ENCODE results near the gene KRTAP5-3.
A peak's percentile ranks its signal among the peaks of the same experiment; 100 is the strongest.
"Not testable (repeated sequence)": the region's sequence is repeated elsewhere in the genome, so short reads cannot be mapped to it uniquely, and the experiment has no call there.

The KRTAP5-3 gene

DNA sequence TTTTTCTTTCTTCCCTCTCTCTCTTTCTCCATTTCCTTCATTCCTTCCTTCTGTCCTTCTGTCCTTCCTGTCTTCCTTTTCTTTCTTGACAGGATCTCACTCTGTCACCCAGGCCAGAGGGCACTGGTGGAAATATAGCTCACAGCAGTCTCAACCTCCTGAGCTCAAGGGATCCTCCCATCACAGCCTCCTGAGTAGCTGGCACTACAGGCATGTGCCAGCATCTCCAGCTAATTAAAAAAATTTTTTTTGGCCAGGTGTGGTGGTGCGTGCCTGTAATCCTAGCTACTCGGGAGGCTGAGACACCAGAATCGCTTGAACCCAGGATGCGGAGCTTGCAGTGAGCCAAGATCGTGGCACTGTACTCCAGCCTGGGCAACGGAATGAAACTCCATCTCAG, 31.4 kb downstream of the KRTAP5-3 start:
- no peak for DNase-seq

DNA sequence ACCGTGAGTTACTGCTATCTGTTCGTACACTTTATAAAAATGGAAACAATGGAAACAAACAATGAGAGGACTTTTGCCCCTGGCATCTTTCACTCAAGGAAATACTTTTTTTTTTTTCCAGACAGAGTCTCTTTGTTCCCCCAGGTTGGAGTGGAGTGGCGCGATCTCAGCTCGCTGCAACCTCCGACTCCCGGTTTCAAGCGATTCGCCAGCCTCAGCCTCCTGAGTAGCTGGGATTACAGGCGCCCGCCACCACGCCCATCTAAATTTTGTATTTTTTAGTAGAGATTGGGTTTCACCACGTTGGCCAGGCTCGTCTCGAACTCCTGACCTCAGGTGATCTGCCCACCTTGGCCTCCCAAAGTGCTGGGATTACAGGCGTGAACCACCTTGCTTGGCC, 32.5 kb downstream of the KRTAP5-3 start:
- not testable (repeated sequence) for DNase-seq

DNA sequence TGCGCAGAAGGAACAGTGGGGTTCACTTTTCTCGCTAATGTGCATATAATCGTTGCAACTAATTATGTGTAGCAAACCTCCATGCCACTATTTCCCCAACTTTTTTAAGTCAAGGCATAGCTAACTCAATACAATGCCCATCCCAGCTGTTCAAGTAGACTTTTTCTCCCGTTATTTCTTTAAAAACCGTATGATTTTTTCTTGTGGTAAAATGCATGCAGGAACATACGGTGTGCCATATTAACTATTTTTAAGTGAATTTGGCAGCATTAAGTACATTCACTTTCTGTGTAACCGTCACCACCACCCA, 33.4 kb downstream of the KRTAP5-3 start:
- no peak for DNase-seq

DNA sequence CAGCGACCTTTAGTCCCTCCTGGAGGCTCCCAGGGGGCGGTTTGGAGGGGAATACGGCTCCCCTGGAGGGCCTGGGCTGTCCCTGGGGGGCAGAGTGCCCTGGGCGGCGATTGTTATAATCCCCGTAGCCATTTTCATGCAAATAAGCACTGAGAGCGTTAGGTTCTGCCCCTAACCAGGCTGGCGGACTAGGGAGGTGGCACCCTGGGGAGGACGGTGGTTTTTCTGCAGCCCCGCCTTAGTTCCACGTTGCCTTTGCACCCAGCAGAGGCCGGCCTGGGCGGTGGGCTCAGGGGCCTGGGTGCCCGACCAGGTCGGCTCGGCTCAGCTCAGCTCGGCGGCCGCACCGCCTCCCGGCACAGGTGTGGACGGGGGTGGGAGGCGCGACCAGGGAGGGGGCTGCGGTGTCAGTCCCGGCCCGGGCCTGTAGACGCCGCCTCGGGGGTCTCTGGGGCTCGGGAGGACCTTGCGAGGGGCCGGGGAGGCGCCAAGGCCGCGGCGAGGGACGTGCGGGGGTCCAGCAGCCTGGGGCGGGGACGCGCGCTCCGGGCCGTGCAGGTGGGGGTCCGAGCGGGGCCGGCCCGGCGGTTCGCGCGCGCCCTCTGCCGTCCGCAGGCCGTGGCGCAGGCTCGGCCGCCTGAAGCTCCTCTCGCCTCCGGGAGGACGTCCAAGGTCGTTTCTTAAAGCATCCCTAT, 33.9 kb downstream of the KRTAP5-3 start:
- DNase-seq, result peak; percentile 31

DNA sequence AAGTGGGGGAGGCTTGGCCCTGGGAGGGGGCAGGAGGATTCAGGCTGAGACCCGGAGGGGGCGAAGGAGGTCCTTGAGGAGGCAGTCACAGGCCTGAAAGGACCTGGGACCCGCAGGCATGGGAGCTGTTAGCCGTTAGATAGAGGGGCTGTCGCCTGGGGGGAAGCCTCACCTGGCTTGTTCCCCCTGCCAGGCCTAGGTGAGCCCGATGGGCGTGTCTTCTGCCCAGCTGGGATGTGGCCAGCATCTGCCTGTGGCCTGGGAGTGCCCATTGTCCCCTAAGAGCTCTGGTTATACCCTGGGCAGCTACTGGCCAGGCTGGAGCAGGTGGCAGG, 34.4 kb downstream of the KRTAP5-3 start:
- DNase-seq, result no peak

DNA sequence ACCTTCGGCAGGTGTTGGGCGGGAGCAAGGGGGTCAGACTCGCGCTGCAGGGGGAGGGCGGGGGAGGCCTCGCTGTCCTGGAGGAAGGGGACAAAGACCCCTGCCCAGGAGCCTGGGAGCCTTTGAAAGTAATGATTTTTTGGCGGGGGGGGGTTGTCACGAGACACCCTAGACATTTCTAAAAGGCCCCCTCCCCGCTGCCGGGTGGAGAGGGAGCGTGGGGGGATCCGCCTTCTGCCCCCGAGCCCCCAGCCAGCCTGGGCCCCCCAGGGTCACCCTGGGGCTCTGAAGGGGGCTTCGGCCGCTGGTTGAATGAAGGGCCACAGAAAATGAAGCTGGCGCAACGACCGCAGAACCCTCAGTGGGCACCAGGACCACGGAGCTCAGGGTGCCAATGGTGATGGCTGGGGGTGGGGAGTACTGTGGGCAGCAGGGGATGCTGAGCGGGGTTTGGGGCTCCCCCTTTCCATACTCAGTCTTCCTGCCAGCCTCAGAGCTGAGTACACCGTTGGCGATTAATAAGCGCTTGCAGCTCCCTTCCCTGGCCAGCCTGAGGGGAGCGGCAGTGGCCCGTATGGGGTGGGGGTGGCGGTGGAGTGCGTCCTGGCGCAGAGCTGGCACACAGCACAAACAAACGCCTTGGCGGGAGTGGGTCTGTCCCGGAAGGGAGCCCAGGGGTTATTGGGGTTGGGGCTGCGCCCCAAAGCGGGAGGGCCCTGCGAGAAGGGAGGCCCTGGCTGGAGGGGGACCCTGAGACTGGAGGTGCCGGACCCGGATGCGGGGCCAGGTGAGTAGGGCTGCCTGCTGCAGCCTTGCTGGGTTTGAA, 35.0 kb downstream of the KRTAP5-3 start:
- no peak for DNase-seq

DNA sequence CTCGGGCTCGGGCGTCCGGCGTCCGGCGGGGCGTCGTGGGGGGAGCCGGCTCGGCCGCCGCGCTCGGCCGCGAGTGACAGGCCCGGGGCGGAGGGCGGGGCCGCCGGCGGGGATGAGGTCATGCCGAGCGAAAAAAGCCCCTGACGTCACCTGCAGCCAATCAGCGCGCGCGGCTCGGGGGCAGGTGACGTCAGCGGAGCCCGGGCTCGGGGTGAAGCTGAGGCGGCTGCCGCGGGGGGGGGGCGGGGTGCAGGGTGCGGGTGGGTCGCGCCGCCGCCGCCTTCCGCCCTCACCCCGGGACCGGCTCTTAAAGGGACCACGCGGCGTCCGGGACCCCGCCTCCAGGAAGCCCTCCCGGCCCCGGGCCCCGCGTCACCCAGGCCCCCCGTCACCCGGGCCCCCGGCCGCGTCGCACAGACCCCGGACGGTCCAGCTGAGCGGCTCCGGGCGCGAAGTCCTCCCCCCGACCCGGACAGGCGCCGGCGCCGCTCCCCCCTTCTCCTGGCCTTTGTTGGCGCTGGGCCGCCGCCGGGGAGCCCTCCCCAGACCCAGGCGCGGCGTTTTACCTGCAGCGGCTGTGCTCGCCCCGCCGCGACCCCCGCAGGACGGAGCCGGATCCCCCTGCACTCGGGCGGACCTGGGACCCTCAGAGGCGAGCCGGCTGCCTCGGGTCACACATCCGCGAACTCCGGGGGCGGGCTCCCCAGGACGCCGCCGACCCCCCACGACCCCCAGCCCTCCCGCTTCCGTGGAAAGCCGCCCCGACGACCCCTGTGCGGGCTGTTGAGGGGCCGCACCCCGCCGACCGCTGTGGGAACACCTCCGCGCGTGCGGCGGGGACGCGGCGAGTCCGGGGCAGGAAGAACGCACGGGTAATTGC, 35.8 kb downstream of the KRTAP5-3 start, which contains the start of gene DUSP8:
DUSP8 (minus strand) TSS at position 75 of the 880 bp plus-strand sequence. CDS start 6,445 bp downstream, outside the sequence.
- DNase-seq, result peak; percentile 78

DNA sequence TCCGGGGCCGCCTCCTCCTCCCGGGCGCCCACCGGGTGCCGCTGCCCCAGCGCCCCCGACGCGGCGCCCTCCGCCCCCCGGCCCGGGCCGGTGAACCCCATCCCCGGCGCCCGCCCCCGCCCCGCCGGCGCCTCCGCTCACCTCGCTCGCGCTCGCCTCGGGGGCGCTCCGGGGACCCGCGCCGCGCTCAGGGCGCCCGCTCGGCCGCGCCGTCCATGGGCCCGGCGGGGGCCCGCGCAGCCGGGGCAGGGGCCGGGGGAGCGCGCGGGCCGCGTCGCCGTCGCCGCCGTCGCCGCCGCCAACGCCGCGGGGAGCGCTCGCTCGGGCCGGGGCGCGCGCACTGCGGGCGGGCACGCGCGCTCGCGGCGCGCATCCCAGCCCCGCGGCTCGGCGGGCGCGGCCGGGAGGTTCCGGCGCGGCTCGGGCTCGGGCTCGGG, 36.5 kb downstream of the KRTAP5-3 start:
- no peak for DNase-seq

DNA sequence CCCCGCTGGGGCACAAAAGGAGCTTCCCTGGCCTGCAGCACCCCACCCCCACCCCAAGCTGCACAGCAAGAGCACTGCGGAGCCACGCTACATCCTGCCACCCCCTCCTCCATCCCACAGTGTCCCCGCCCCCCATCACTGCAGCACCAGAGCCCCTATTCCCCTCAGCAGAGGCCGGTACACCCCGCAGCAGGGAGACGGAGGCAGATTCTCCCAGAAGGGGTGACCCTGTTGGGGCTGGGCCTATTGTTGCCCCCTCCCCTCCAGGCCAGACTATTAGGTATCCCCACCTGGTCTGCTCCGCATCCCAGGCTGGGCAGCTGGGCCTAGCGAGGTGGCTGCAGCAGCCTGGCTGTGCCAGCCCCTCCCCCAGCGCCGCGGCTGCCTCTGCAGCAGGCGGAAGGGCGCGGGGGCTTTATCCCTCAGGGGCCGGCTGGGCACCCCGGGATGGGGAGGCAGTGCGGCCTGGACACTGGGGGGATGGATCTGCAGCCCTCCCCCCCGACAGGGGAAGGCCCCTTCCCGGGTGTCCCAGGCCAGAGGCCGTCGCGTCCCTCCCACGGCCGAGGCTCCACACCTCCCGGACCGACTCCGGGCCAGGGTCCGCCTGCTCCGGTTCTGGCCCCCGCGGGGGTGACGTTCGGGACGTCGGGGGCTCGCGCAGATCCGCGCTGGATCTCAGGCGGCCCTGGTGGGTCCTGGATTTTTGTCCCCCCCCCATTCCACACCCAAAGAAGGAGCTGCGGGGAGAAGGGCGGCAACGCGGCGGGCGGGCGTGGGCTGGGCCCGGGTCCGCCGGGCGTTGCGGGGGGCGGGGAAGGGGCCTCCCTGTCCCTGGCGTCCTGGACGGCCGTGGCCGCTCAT, 37.1 kb downstream of the KRTAP5-3 start:
- no peak for DNase-seq

DNA sequence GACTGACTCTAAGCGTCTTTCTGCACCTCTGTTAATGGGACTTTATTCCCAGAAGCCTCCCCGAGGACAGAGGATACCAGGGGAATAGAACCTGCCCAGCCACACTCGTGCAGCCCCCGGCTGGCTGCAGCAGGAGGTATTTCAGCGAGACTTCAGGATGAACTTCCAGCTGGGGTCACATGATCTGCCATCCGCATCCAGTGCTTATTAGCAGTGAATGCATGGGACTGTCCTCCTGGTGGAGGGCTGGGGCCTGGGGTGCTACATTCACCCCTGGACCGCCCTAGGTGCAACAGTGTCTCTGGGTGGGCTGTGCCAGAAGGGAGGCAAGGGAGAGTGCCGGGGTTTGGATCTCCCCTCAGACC, 37.8 kb downstream of the KRTAP5-3 start:
- no peak for DNase-seq

DNA sequence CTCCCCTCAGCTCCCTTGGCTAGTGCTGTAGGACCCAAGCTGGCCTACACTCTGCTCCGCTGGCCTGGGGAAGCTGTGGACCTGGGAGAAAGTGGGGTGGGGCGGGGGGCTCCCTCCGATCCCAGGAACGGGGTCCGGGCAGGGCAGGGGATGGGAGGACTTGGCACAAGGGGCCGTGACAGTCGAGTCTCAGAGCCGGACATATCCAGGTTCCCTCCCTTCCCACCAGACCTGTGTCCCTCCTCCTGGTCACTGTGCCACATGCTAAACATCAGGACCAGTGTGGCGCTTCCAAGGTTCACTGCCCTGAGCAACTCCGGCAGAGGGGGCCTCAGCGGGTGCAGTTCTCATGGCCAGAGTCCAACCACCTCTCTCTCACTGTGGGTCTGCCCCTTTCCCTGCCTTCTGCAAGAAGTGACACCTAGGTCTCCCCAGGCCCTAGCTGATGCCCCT, 38.2 kb downstream of the KRTAP5-3 start:
- no peak for DNase-seq

DNA sequence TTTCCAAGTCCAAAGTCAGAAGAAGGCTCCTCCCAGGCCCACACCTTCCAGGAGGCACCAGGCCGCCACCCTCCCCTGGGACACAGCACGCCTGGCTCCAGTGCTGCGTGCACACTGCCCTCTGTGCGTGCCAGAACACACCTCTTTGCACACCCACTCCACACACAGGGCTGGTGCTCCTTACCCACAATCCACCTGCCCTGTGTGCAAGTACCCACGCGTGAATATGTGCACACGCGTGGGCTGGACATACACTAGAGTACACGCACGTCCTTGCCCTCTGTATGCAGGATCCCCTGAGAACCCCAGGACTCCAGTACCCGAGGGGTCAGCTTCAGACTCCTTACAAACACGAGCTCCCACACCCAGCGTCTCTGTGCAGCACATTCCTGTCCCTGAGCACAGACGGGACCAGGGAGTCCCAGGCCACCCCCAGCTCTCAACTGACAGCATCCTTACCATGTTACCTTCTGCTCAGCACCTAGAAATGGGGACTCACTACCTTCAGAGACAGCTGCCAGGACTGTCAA, 38.9 kb downstream of the KRTAP5-3 start:
- DNase-seq, result no peak

DNA sequence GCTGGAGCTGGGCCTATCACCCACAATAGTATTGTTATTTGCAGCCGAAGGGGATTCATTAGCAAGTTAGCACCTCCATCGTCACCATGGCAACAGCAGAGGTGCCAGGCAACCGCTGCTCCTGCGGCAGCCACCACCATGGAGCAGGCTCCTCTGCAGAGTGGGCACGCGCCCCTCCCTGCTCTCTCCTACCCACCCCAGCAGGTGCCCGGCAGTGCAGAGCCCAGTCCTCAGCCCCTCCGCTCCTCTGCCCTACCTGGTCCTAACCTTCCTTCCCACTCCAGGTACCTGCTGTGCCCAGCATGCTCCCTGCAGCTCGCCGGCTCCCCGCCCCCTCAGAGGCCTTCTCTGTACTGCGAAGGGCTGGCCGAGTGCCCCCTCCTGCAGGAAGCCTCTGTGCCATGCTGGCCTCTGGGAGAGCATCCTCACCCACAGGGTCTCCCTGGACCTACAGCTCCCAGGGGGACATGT, 39.8 kb downstream of the KRTAP5-3 start:
- DNase-seq, result no peak

DNA sequence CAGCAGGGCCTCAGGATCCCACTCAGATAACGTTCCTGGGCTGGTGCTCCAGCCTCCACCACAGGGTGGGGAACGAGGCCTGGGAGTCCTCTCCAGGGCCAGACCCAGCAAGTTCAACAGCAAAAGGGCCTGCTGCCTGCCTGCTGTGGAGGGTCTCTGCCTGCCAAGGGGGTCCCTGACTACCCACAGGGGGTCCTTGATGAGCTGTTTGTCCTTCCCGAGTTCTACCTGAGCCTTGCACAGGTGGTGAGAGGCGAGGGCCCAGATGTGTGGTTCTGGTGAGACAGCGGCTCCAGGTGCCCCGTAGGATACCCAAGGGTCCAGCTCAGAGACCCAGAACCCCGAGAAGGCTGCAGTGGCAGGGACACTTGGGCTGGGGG, 40.6 kb downstream of the KRTAP5-3 start:
- DNase-seq, result no peak

DNA sequence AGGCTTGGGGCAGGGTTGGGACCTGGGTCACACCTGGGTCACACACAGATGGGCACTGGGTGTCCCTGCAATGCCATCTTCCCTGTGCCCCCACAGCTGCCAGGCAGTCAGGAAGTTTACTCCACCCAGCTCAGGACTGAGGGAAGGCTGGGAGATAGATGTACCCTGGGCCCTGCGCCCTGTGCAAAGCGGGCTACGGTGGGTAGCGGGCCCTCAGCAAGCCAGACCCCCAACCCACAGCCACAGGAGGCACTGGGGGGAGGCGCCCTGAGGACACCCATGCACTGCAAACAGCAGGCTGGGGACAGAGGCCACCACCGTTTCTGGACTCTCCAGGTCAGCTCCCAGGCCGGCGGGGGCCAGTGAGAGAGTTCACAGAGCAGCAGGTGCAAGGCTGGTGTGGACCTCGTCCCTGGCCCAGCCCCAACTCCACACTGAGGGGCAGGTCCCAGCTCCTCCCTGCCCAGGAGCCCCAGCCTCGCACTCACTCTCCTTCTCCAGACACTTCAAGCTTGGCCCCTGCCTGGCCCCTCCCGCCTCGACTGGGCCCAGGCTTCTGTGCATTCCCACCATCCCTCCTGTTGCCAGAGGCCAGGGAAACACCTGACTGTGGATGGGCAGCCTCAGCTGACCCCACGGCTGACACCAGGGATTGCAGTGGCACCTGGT, 41.1 kb downstream of the KRTAP5-3 start:
- no peak for DNase-seq

DNA sequence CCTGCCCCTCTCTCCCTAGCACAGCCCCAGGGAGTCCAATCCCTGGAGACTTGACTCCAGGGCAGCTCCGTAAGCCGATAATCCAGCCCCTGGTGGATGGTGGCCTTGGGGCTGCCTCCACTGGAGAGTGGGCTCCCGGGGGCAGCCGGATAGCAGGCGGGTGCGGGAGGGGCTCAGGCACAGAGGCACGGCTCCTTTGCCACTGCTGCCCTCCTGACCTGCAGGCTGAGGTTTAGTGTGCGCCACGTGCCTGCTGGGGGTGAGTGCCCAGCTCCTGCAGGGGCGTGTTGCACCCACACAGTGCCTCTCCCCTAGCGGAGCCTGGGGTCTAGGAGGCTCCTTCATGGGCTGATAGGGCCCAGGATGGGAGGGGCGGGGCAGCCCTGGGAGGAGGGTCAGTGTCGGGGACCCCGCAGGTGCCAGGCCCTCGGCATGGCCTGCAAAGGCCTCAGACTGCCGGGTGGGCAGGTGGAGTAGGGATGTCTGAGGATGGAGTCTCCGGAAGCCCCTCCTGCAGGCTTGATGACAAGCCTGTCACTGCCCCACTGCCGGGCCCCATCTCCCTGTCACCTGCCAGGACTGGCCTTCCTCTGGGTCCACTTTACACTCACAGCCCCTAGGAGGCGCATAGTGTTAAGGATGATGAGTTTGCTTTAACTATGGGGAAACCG, 41.7 kb downstream of the KRTAP5-3 start:
- DNase-seq, result no peak

DNA sequence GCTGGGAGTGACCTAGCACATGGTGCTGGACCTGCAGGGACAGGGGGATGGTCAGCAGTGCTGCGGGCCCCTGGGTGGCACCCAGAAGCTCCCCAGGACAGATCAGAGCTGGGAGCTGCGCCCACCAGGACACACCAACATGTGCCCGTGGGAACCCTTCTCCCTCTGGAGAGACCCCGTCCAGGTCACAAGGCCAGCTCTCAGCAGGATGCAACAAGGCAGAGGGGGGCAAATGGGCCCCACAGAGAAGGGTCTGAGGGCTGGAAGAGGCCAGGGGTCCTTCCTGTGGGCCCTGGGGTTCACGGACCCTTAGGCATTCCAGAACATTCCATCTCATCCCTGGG, 42.4 kb downstream of the KRTAP5-3 start:
- DNase-seq, result no peak

DNA sequence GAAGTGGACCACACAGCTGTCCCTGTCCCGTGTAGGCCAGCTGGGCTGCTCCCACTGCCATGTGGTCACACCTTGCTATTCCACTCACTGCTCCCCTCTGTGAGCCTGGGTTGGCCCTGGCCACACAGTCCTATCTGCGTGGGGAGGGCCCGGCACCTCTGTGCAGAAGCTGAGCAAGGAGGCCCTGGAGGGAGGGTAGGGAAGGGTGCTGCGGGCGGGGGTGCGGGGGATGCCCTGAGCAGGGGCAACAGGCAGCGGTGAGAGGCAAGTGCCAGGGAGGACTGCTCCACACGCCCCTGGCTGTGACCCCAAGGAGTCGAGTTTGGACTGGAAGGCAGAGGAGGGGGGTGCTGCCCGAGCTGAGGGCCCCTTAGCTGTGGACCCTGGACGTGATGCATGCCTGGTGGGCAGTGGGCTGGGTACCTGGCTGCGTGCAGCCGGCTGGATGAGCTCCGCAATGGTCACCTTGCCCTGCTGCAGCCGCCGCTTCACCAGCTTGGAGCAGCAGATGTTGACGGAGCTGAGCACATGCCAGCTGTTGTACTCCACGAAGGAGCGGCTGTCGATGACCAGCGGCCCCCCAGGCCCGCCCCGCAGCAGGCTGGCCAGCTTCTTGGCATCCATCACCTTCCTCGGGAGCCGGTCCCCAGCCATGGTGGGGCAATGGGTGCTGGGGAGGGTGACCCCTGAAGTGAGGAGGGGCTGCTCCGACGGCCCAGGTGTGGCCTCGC, 42.9 kb downstream of the KRTAP5-3 start:
- no peak for DNase-seq

DNA sequence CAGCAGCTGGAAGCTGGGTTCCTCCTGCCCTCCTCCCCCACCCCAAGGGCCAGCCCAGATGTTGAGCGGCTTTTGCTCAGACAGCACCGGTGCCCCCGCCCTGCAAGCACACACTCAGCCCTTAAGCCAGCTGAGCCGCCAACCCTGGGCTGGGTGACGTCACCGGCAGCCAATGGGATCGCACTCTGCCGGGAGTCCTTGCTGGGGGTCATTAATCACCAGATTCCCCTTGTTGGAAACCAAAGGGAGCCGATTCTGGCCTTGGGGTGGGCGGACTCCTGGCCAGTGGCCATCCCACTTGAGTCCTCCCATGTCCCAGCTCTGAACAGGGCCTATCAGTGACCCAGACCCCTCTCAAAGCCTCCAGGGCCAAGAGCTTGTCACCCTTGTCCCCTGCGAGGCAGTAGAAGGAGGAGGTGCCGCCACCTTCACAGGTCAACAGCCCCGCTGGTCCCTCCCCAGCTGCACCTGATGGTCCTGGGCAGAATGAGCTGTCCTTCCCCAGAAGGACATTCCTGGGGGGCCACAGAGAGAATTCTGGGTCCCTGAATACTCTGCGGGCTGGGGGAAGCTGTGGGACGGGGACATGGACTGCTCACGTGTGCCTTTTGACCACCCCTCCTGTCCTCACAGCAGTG, 43.6 kb downstream of the KRTAP5-3 start:
- DNase-seq, result peak; percentile 89

Data from fibroblast of skin of abdomen (primary cell).